Measurements from ENCODE around the gene GRHL1.

GRCh38 chr2:9996321-9996720 is 44.8 kb downstream of the GRHL1 start:
- TF ChIP-seq CTCF (IDR thresholded peaks at IDR 0.05) = no peak
- no peak for TF ChIP-seq POLR2AphosphoS5 (IDR thresholded peaks at IDR 0.05; ENCODE audit: insufficient read depth in 1 of 2, low read depth in 1 of 2)
- TF ChIP-seq POLR2A (IDR thresholded peaks at IDR 0.05) = no peak

Data from vagina (tissue), 2 donors.